HG03457 (cell line): Measurements from ENCODE around the gene ADORA2B.
"Not testable (repeated sequence)": the region's sequence is repeated elsewhere in the genome, so short reads cannot be mapped to it uniquely, and the experiment has no call there.

Experiments
- ATAC-seq: cut with Tn5 transposase; IDR thresholded peaks from one replicate; pipeline ENCODE4 v1.9.1; 2021; ENCODE audit warnings: moderate number of reproducible peaks; ENCODE audit not compliant: unreplicated experiment

The ADORA2B gene

GRCh38 chr17:15921640-15922039 is 23.3 kb upstream of the ADORA2B start:
- no peak for ATAC-seq

GRCh38 chr17:15922586-15922985 is 22.3 kb upstream of the ADORA2B start:
- no peak for ATAC-seq

GRCh38 chr17:15926039-15926740 is 18.7 kb upstream of the ADORA2B start:
- ATAC-seq: no peak

- ATAC-seq: no peak
Observed at GRCh38 chr17:15928286-15928785, 16.6 kb upstream of the ADORA2B start.

- no peak for ATAC-seq
Observed at GRCh38 chr17:15929941-15930340, 15.0 kb upstream of the ADORA2B start.

GRCh38 chr17:15930426-15930825 is 14.5 kb upstream of the ADORA2B start:
- no peak for ATAC-seq

GRCh38 chr17:15931394-15931793 is 13.5 kb upstream of the ADORA2B start:
- no peak for ATAC-seq

GRCh38 chr17:15934866-15935265 is 10.1 kb upstream of the ADORA2B start:
- ATAC-seq: no peak

- no peak for ATAC-seq
Observed at GRCh38 chr17:15935891-15936290, 9.0 kb upstream of the ADORA2B start.

GRCh38 chr17:15936481-15936880 is 8.4 kb upstream of the ADORA2B start:
- ATAC-seq: not testable (repeated sequence)

GRCh38 chr17:15941781-15942180 is 3.1 kb upstream of the ADORA2B start:
- ATAC-seq: no peak

- no peak for ATAC-seq
Observed at GRCh38 chr17:15942207-15942833, 2.6 kb upstream of the ADORA2B start.

- no peak for ATAC-seq
Observed at GRCh38 chr17:15943971-15944758, 765 bp upstream of the ADORA2B start.

GRCh38 chr17:15945527-15946191 is 729 bp downstream of the ADORA2B start:
- no peak for ATAC-seq

GRCh38 chr17:15946611-15947120 is 1.7 kb downstream of the ADORA2B start:
- no peak for ATAC-seq

GRCh38 chr17:15947271-15947670 is 2.3 kb downstream of the ADORA2B start:
- ATAC-seq: no peak

GRCh38 chr17:15947976-15948752 is 3.2 kb downstream of the ADORA2B start:
- ATAC-seq: no peak

GRCh38 chr17:15951368-15952047 is 6.6 kb downstream of the ADORA2B start:
- ATAC-seq: no peak

GRCh38 chr17:15952048-15952532 is 7.2 kb downstream of the ADORA2B start:
- no peak for ATAC-seq
